ENCODE measurements around the gene SLC4A11. TPM values are rescaled to one million over a fixed set of nuclear protein-coding genes. Genes with fewer than 3 reads are reported as not detected.

Gene SLC4A11
- polyA plus RNA-seq, 1 donor from 2014 or later: 0.19 TPM

DNA sequence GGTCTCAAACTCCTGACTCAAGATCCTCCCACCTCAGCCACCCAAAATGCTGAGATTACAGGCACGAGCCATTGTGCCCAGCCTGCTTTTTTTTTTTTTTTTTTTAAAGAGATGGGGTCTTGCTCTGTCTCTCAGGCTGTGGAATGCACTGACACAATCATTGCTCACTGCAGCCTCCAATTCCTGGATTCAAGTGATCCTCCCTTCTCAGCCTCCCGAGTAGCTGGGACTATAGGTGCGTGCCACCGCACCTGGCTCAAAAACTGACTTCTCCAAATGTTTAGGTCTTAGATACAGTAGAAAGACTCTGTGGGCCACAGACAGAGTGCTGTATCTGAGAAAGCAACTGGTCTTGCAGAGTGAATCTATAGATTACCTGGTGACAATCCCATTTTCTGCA lies 31.1 kb upstream of the SLC4A11 start:
- no peaks in the 10 kb centered on the region for H3K79me2 ChIP-seq (replicated peaks; ENCODE audit: insufficient read depth, low read length)
- H2AFZ ChIP-seq (ENCODE audit: low read depth, low read length): no peak overlapping the region
- H3K4me2 ChIP-seq (ENCODE audit: low read length): no peak overlapping the region
- no peaks in the 10 kb centered on the region for H3K27me3 ChIP-seq (ENCODE audit: insufficient read depth, low read depth, low read length)
- no peaks in the 10 kb centered on the region for H4K20me1 ChIP-seq (ENCODE audit: insufficient read depth)
- no peak overlapping the region for H3K9ac ChIP-seq (ENCODE audit: low read length)
- H3K4me3 ChIP-seq (ENCODE audit: low read length): no peak overlapping the region
- no peak overlapping the region for H3K27ac ChIP-seq (ENCODE audit: low read length)
- H3K9me2 ChIP-seq (ENCODE audit: insufficient read depth, low read length): no peaks in the 10 kb centered on the region
- no peaks in the 10 kb centered on the region for H3K9me3 ChIP-seq (ENCODE audit: low read length)
- peaks cover 7% of the 10 kb centered on the region for H3K36me3 ChIP-seq (ENCODE audit: insufficient read depth, low read length)
- TF ChIP-seq TAF1 (IDR thresholded peaks at IDR 0.05; ENCODE audit: low read depth) (no peak), EZH2 (IDR thresholded peaks at IDR 0.05; ENCODE audit: borderline replicate concordance, insufficient read depth, low read length, poor library complexity, severe bottlenecking) (no peak), POLR2AphosphoS5 (IDR thresholded peaks at IDR 0.05) (no peak), MXI1 (conservative IDR thresholded peaks at IDR 0.05; ENCODE audit: poor library complexity, severe bottlenecking) (no peak), EP300 (conservative IDR thresholded peaks at IDR 0.05; ENCODE audit: poor library complexity, severe bottlenecking) (no peak), RAD21 (conservative IDR thresholded peaks at IDR 0.05) (no peak), SMC3 (conservative IDR thresholded peaks at IDR 0.05; ENCODE audit: poor library complexity) (no peak)
- TF ChIP-seq, protein P1, sequence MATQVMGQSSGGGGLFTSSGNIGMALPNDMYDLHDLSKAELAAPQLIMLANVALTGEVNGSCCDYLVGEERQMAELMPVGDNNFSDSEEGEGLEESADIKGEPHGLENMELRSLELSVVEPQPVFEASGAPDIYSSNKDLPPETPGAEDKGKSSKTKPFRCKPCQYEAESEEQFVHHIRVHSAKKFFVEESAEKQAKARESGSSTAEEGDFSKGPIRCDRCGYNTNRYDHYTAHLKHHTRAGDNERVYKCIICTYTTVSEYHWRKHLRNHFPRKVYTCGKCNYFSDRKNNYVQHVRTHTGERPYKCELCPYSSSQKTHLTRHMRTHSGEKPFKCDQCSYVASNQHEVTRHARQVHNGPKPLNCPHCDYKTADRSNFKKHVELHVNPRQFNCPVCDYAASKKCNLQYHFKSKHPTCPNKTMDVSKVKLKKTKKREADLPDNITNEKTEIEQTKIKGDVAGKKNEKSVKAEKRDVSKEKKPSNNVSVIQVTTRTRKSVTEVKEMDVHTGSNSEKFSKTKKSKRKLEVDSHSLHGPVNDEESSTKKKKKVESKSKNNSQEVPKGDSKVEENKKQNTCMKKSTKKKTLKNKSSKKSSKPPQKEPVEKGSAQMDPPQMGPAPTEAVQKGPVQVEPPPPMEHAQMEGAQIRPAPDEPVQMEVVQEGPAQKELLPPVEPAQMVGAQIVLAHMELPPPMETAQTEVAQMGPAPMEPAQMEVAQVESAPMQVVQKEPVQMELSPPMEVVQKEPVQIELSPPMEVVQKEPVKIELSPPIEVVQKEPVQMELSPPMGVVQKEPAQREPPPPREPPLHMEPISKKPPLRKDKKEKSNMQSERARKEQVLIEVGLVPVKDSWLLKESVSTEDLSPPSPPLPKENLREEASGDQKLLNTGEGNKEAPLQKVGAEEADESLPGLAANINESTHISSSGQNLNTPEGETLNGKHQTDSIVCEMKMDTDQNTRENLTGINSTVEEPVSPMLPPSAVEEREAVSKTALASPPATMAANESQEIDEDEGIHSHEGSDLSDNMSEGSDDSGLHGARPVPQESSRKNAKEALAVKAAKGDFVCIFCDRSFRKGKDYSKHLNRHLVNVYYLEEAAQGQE (IDR thresholded peaks at IDR 0.05; ENCODE audit: borderline replicate concordance): no peak
- TF ChIP-seq, protein P2, sequence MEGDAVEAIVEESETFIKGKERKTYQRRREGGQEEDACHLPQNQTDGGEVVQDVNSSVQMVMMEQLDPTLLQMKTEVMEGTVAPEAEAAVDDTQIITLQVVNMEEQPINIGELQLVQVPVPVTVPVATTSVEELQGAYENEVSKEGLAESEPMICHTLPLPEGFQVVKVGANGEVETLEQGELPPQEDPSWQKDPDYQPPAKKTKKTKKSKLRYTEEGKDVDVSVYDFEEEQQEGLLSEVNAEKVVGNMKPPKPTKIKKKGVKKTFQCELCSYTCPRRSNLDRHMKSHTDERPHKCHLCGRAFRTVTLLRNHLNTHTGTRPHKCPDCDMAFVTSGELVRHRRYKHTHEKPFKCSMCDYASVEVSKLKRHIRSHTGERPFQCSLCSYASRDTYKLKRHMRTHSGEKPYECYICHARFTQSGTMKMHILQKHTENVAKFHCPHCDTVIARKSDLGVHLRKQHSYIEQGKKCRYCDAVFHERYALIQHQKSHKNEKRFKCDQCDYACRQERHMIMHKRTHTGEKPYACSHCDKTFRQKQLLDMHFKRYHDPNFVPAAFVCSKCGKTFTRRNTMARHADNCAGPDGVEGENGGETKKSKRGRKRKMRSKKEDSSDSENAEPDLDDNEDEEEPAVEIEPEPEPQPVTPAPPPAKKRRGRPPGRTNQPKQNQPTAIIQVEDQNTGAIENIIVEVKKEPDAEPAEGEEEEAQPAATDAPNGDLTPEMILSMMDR (IDR thresholded peaks at IDR 0.05; ENCODE audit: poor library complexity, severe bottlenecking): no peak
- H3F3A ChIP-seq (ENCODE audit: insufficient read depth, low read length, poor library complexity, severe bottlenecking): no peaks in the 10 kb centered on the region

DNA sequence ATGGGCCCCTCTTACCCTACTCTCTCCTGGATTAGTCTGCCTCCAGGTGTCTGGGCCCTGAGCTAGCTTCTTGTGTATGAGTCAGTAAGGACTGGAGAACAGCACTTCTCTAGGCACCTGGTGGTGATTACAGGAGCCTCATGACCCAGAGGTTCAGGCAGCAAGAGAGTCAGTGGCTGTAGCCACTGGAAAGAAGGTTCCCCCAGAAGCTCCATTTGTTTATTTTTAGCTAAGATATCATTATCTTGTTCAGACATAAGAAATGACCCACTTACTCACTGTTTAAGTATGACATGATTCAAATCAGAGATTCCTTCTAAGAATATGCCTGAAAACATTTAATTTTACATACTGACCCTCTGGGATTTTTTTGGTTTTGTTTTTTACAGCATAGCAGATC lies 23.6 kb upstream of the SLC4A11 start:
- H3K36me3 ChIP-seq (ENCODE audit: insufficient read depth, low read length): peaks cover 6% of the 10 kb centered on the region
- no peak overlapping the region for H3K9ac ChIP-seq (ENCODE audit: low read length)
- no peaks in the 10 kb centered on the region for H3K9me2 ChIP-seq (ENCODE audit: insufficient read depth, low read length)
- no peaks in the 10 kb centered on the region for H3K9me3 ChIP-seq (ENCODE audit: low read length)
- no peak overlapping the region for H3K27ac ChIP-seq (ENCODE audit: low read length)
- H3K4me2 ChIP-seq (ENCODE audit: low read length): no peak overlapping the region
- no peaks in the 10 kb centered on the region for H4K20me1 ChIP-seq (ENCODE audit: insufficient read depth)
- H3F3A ChIP-seq (ENCODE audit: insufficient read depth, low read length, poor library complexity, severe bottlenecking): no peaks in the 10 kb centered on the region
- H2AFZ ChIP-seq (ENCODE audit: low read depth, low read length): no peak overlapping the region
- no peaks in the 10 kb centered on the region for H3K79me2 ChIP-seq (replicated peaks; ENCODE audit: insufficient read depth, low read length)
- TF ChIP-seq, protein P1 (IDR thresholded peaks at IDR 0.05; ENCODE audit: borderline replicate concordance): no peak
- TF ChIP-seq MXI1 (conservative IDR thresholded peaks at IDR 0.05; ENCODE audit: poor library complexity, severe bottlenecking) (no peak), TAF1 (IDR thresholded peaks at IDR 0.05; ENCODE audit: low read depth) (no peak), EZH2 (IDR thresholded peaks at IDR 0.05; ENCODE audit: borderline replicate concordance, insufficient read depth, low read length, poor library complexity, severe bottlenecking) (no peak), RAD21 (conservative IDR thresholded peaks at IDR 0.05) (no peak), EP300 (conservative IDR thresholded peaks at IDR 0.05; ENCODE audit: poor library complexity, severe bottlenecking) (no peak), POLR2AphosphoS5 (IDR thresholded peaks at IDR 0.05) (no peak), SMC3 (conservative IDR thresholded peaks at IDR 0.05; ENCODE audit: poor library complexity) (no peak)
- TF ChIP-seq, protein P2 (IDR thresholded peaks at IDR 0.05; ENCODE audit: poor library complexity, severe bottlenecking): no peak
- no peak overlapping the region for H3K4me3 ChIP-seq (ENCODE audit: low read length)
- no peaks in the 10 kb centered on the region for H3K27me3 ChIP-seq (ENCODE audit: insufficient read depth, low read depth, low read length)
